T-helper 22 cell (primary cell): Measurements from ENCODE around the gene SLC17A5.
"Not testable (repeated sequence)": the region's sequence is repeated elsewhere in the genome, so short reads cannot be mapped to it uniquely, and the experiment has no call there.

ENCODE experiments used
- DNase-seq: peaks from one replicate; pipeline ENCODE4 v3.0.0-alpha.2; 2020; ENCODE audit warnings: low read depth

The SLC17A5 gene, protein sequence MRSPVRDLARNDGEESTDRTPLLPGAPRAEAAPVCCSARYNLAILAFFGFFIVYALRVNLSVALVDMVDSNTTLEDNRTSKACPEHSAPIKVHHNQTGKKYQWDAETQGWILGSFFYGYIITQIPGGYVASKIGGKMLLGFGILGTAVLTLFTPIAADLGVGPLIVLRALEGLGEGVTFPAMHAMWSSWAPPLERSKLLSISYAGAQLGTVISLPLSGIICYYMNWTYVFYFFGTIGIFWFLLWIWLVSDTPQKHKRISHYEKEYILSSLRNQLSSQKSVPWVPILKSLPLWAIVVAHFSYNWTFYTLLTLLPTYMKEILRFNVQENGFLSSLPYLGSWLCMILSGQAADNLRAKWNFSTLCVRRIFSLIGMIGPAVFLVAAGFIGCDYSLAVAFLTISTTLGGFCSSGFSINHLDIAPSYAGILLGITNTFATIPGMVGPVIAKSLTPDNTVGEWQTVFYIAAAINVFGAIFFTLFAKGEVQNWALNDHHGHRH

DNA sequence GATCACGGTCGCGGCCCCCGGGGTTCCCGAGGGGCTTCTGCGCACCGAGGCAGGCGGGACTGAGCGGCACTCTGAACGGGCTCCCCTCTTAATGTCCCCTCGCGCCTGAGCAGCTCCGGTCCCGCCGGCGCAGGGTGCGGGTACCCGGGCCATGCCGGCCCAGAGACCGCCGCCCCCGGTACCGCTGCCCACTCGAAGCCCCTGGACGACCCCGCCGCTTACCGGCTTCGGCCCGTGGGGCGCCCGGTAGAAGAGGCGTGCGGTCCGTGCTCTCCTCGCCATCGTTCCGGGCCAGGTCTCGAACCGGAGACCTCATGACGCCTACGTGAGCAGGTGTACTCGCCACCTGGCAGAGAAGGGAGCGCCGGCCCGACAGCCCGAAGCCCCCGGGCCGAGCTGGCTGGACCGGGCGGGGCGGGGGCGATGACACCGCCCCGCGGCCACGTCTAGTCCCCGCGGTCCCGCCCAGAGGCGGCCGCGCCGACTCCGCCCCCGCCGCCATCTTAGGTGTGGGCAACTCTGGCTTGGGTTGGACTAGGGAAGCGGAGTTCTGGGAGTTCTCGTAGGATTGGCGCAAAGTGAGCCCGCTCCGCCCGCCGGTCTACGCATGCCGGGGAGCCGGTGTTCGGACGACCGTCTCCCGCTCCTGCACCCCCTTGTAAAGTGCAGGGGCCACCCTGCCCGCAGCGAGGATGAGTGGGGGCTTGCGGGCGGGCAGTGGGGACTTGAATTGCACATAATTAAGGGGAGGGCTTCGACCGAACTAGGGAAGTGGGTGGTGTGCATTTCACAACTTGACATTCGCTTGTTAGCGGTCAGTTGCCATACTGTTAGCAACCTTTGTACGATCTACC lies at the start of gene SLC17A5:
SLC17A5 (minus strand) TSS at position 422 of the 854 bp plus-strand sequence; CDS start at position 316, 106 bp downstream.
- DNase-seq = peak; percentile 85

DNA sequence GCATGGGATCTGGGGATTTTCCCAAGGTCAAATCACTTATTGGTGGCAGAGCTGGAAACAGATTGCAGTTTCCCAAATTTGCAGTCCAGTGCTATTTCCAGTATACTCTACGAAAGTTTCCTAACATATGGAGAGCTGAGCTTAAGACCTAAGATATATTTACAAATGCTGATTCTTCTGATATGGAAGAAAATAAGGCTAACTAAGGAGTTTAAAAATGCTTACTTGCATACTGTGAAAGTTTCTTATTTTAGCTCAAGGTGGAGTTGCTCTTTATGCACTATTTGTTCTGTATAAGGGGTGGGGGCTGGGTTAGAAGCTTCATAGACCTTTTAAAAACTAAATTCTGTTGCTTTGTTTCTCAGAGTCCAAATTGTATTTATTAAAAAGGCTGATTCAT lies 49.7 kb upstream of the SLC17A5 start:
- DNase-seq = no peak

DNA sequence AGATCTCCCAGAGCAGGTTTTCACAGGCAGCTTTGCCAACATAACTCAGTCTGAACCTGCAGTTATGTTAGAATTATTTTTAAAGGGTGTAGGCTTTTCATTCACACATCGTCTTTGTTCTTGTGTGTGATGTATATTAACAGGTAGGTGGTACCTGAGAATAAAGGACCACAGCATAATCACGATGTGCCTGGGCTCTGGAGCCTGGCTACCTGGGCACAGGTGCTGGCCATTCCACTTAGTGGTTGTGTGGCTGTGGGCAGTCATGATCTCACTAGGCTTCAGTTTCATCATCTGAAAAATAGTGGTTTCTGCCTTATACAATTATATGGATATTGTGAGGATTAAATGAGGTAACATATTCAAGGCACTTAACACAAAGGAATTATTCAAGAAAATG lies 48.7 kb upstream of the SLC17A5 start:
- no peak for DNase-seq

DNA sequence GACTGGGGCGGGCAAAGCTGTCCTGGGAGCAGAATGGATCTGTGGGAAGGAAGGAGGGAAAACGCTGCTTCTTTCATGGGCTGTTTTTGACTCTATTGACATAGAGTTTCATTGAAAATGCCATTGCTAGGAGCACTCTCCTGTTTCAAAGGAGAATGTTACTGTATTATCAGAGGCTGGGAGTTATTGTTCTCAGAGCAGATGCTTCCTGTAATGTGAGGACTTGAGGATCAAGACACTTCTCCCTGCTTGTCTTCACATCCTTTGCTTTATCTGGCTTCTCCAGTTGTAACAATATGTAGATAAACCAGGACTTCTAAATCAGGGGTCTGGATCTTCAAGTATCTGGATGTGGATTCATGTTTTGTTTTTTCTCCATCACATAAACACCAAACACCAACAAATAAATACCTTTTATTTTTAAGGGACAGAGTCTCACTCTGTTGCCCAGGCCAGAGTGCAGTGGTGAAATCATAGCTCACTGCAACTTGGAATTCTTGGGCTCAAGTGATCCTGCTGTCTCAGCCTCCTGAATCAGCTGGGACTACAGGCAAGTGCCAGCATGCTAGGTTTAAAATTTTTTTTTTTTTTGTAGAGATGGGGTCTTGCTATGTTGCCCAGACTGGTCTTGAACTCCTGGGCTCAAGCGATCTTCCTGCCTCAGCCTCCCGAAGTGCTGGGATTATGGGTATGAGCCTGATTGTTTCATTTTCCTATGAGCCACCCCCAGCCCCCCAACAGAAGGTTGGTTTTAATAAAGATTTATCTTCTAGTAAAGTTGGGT lies 46.1 kb upstream of the SLC17A5 start:
- DNase-seq = no peak

DNA sequence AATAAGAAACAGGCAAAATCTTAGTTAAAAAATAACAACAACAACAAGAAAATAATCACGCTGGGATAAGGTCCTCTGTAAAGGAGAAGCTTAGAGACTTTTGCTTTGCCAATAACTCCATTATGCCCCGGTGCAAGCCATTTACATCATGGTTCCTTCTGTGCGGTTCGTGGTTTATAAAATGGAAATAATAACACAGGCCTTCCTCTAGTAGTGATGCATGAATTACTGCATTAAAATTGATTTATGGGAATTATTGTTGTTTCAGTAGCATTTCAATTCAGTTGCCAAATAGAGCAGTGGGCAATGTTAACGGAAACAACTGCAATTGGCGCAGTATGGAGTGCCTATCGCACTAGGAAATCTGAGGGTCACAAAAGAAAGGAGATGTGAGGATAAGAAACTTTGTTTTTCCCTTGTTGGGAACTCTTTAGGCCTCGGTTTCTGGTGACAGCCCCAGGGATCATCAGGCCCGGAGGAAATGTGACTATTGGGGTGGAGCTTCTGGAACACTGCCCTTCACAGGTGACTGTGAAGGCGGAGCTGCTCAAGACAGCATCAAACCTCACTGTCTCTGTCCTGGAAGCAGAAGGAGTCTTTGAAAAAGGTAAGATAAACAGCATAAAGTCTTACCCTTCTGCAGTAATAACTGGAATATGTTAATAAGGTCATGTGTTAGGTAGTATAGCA lies 43.3 kb upstream of the SLC17A5 start:
- DNase-seq = no peak

DNA sequence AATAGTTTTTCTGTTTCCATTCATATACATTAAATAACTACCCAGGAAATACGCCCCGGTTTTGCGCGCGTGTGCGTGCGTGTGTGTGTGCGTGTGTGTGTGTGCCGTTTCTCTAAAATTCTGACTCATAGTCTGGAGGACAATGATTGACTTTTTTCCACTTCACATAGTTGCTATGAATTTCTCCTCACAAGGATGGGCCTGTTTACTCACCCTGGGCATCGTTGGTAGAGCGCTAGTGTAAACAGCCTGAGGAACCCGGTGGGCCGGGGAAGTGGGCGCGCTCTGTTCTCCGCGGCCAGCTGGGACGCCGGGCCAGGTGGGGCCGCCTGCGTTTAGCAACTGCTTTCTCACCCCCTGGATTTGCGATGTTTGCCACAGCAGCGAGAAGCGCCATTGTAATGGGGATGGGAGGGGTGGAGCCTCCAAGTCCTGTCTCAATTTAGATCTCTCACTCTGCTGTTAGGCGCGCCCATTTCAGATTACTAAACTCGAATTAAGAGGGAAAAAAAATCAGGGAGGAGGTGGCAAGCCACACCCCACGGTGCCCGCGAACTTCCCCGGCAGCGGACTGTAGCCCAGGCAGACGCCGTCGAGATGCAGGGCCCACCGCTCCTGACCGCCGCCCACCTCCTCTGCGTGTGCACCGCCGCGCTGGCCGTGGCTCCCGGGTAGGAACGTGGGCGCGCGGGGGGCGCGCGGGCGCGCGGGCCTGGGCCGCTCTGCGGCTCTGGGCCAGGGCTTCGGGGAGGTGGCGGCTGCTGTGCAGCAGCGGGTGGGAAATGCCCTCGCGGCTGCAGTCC lies 42.0 kb upstream of the SLC17A5 start, which contains the start of gene CD109:
CD109 (plus strand) TSS at position 585 of the 803 bp plus-strand sequence; CDS start at position 598, 13 bp downstream.
- DNase-seq = peak; percentile 11

DNA sequence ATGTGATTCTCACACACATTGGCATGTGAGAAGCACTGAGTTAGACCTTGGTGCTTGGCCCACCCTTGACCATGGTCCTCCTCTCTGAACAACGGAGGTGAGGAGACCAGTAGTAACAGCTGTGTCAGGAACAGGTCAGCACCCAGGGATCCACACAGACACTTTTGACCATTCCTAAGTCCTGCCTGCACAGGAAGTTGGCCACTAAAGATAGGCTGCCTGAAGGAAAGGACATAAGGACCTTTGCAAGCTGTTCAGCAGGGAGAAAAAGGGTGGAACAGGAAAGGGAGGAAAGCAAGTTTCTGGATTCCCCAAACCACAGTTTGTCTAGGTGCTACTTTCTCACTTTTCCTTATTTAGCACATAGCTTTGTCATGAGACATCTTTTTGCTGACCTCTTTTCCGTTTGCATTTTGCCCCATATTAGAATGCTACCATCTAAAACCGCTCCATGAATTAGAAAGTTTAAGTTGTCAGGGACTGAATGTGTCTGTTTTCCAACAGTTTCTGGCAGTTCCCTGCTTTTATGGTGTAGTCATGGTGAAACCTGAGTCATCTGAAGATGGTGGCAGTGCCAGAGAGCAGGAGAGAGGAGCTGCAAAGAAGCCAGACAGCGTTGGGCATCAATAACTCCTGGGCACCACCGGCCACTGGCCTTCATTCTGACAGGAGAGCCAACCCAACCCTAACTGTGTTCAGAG lies 41.1 kb upstream of the SLC17A5 start:
- no peak for DNase-seq

DNA sequence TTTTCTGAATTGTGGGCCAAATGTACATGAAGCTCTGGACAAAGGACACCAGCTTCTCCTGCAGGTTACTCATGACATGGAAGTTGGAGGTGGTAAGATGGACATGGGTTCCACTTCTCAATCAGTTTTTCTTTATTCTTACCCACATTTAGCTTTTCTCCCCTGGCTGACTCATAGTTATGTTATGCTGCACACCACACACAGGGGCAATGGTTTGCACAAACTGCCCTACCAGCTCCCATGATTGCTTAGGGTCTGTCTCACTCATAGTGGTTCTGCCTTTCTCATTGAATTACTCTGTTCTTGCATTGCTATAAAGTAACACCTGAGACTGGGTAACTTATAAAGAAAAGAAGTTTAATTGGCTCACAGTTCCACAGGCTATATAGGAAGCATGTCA lies 37.7 kb upstream of the SLC17A5 start:
- no peak for DNase-seq

DNA sequence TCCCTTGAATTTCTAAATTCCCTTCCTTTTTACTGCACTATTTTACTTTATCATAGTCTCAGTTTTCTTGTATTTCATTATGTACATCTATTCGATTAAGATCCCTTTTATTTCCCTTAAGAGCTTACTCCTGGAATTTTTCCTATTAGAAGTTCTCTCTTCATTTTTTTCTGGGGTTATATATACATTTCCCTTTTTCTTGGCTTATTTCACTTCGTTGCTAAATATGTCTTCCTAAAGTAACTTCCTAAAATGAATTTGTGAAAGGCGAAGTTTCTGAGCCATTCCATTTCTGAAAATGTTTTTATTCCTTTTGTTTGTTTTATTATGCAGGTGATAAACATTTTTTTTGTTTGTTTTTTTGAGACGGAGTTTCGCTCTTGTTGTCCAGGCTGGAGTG lies 36.3 kb upstream of the SLC17A5 start:
- no peak for DNase-seq

DNA sequence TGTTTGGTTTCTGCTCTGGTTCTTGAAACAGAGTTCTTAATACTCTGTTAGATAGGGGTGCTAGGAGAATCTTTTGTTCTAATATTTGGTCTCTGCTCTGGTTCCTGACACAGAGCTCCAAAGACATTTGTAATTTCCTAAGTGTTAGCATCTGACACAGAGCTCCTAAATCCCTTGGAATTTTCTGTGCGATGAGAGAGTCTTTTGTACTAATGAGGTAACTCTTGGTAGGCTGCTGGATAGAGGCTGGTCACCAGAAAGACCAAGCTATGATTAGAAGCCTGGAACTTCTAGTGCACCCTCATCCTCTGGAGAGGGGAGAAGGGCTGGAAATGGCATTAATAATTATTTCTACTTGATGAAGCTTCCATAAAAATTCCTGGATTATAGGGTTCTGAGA lies 34.6 kb upstream of the SLC17A5 start:
- DNase-seq = no peak

DNA sequence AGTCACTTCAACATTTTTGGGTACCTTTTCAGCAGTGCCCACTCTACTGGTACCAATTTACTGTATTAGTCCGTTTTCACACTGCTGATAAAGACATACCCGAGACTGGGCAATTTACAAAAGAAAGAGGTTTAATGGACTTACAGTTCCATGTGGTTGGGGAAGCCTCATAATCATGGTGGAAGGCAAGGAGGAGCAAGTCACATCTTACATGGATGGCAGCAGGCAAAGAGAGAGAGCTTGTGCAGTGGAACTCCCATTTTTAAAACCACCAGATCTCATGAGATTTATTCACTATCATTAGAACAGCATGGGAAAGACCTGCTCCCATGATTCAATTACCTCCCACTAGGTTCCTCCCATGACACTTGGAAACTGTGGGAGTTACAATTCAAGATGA lies 29.8 kb upstream of the SLC17A5 start:
- DNase-seq = not testable (repeated sequence)

DNA sequence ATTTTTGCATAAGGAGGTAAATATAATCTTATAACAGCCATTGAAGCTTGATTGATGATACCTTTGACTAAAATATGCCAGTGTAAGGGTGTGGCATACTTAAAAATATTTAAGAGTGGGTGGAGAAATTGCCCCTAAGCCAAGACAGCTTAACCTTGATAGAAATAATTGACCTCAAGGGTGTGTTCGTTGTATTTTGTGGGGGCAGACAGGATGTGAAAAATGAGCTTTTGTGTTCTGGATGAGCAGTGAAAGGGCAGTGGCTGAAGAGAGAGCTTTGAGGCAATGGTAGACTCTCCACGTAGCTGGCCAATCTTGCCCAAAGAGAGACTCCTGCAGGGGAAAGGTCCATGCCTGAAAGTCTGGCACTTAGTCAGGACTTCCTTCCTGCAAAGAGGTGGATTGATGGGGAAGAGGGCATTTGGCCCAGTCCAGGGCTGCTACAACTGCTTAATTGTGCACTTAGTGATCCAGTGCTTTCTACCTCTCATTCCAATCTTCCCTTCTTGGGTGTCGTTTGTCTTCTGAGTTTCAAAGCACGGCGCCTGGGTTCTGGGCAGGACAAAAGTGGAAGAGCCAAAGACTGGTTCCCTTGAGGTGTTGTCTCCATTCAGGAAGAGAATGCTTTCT lies 26.6 kb upstream of the SLC17A5 start:
- DNase-seq = no peak

DNA sequence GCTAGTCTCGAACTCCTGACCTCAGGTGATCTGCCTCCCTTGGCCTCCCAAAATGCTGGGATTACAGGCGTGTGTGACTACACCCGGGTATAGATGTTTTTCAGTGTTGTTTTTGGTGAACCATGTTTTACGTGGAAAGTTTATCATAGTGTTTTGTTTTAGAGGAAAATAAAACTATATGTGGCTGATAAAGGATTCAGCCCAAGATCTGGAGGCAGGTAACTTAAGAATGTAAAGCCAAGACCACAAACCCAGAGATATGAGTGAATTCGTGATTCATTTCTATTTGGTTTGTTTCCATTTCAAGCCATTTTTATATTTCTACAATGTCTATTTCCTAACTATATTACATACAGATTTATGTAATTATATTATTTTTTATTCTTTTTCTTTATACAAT lies 26.1 kb upstream of the SLC17A5 start:
- not testable (repeated sequence) for DNase-seq

DNA sequence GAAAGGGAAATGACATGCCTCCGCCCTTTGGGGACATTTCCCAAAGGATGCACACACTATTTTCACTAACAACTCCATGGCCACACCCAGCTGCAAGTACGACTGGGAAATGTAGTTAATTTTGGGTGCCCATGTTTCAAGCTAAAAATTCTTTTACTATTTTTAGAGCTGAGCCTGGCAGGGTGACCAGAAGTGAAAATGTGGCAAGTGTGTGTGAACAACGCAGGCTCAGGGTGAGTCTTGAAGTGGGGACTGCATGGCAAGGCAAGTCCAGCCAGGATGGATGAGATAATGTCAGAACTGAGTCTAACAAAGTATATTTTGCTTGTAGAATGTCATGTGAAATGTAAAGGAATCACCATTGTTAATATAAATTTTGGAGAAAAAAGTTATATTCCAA lies 25.2 kb upstream of the SLC17A5 start:
- no peak for DNase-seq

DNA sequence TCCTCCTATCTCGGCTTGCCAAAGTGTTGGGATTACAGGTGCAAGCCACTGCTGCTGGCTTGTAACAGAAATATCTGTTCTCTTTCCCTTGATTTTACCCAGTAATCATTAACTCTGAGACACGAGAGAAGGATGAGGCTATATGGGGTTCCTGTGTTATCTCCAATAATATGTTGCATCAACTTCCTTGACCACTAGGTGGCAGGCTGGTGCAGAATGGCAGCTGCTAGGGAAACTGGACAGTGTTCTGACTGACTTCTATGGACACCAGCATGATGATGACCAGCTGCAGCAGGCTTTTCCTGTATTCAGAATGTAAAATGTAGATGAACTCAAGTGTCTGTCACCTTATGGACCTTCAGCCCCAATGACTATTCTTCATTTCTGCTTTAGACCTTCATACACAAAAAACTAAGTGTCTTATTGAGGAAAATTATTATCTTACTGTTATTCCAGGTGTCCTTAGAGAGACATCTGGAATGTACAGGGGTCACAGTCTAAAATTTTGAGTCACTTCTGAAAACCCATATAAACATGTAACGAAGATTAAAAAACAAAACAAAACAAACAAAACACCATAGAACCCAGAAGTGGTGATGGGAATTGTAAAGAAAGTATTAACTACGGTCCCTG lies 21.8 kb upstream of the SLC17A5 start:
- peak; percentile 22 for DNase-seq

DNA sequence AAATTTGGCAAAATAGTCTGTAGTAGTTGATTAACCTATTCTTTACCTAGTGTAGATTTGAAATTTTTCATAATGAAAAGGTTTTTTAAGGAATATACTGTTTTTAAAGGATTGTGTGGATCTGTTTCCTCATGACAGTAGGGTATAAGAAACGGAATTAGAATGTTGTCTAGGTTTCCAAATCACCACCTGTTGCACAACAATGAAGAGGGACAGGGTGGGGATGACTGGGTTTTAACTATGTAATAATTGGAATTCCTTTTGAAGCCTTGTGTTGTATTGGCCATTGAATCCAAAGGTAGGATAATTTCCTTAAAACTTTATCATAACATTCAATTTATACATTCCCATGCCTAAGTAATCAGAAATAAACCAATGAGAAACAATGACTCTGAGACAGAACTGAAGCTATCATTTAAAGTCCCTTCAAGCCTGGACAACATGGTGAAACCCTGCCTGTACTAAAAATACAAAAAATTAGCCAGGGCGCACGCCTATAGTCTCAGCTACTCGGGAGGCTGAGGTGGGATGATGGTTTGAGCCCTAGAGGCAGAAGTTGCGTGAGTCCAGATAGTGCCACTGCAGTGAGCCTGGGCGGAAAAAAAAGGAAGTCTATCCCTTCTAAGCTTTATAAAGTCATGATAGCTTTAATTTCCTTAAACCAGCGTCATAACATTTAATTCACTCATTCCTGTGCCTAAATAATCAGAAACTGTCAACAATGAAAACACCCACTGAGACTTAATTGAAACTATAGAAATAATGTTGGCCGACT lies 18.3 kb upstream of the SLC17A5 start:
- no peak for DNase-seq

DNA sequence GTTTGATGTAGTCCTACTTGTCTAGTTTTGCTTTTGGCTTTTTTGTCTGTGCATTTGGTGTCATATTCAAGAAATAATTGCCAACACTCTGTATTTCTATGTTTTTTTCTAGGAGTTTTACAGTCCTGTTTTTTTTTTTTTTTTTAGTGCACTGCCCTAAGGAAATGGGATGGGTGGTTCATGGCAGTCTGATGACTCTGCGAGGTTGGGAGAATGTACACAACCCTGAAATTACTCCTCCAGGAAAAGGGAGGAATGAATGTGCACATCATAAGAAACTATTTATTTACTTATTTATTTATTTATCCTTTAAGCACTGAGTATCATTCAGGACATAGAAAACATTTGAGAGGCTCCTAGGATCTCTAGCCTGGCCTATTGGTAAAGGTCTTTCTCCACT lies 15.2 kb upstream of the SLC17A5 start:
- DNase-seq = no peak

DNA sequence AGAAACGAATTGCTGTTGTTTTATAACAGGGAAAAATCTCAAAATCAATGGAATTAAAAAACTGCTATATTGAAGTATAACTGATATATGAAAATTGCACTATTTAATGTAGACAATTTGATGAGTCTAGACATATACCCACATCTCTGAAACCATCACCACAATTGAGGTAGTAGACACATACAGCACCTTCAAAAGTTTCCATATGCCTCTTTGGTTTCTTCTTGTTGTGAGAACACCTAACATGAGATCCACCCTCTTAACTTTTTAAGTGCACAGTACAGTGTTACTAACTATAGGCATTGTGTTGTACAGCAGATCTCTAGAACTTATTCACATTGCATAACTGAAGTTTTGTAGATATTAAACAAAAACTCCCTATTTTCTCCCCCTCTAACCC lies 14.0 kb upstream of the SLC17A5 start:
- no peak for DNase-seq
